GM21717 (cell line): Measurements from ENCODE around the gene CEP41.

ENCODE experiments used
- ATAC-seq: cut with Tn5 transposase; IDR thresholded peaks from one replicate; pipeline ENCODE4 v1.9.1; 2021; ENCODE audit warnings: mild to moderate bottlenecking, moderate library complexity; ENCODE audit not compliant: unreplicated experiment

Gene CEP41

GRCh38 chr7:130356121-130356875, 84.5 kb downstream of the CEP41 start:
- ATAC-seq = no peak

GRCh38 chr7:130353196-130353595, 87.6 kb downstream of the CEP41 start:
- no peak for ATAC-seq

- ATAC-seq = no peak
Observed at GRCh38 chr7:130352194-130353074, 88.4 kb downstream of the CEP41 start.

- no peak for ATAC-seq
Observed at GRCh38 chr7:130351791-130352090, 89.1 kb downstream of the CEP41 start.

- ATAC-seq = no peak
Observed at GRCh38 chr7:130350945-130351790, 89.6 kb downstream of the CEP41 start.

- no peak for ATAC-seq
Observed at GRCh38 chr7:130349911-130350782, 90.7 kb downstream of the CEP41 start.

GRCh38 chr7:130346941-130347340, 93.9 kb downstream of the CEP41 start:
- no peak for ATAC-seq

- ATAC-seq = no peak
Observed at GRCh38 chr7:130346177-130346905, 94.5 kb downstream of the CEP41 start.

GRCh38 chr7:130345725-130346124, 95.1 kb downstream of the CEP41 start:
- ATAC-seq = no peak

- no peak for ATAC-seq
Observed at GRCh38 chr7:130345136-130345535, 95.7 kb downstream of the CEP41 start.

- no peak for ATAC-seq
Observed at GRCh38 chr7:130344271-130344866, 96.4 kb downstream of the CEP41 start, which contains the start of gene CPA5. TSS of gene CPA5 (plus strand) at chr7:130344816. CDS start at chr7:130346486, 1,670 bp downstream.
